ENCODE results near the gene CEP192. TPM values are rescaled to one million over a fixed set of nuclear protein-coding genes. Genes with fewer than 3 reads are reported as not detected.
A peak's percentile ranks its signal among the peaks of the same experiment; 100 is the strongest.

Gene CEP192
- total and polyA plus RNA-seq, 10 of the 15 experiments (the other 5 are each of a cell fraction or from before 2014, with no cell fraction given) = 15.4 to 58.2 (median 29.6) TPM

GRCh38 chr18:12995952-12996477 lies 4.9 kb downstream of the CEP192 start (continued):
- TF ChIP-seq, protein P1, sequence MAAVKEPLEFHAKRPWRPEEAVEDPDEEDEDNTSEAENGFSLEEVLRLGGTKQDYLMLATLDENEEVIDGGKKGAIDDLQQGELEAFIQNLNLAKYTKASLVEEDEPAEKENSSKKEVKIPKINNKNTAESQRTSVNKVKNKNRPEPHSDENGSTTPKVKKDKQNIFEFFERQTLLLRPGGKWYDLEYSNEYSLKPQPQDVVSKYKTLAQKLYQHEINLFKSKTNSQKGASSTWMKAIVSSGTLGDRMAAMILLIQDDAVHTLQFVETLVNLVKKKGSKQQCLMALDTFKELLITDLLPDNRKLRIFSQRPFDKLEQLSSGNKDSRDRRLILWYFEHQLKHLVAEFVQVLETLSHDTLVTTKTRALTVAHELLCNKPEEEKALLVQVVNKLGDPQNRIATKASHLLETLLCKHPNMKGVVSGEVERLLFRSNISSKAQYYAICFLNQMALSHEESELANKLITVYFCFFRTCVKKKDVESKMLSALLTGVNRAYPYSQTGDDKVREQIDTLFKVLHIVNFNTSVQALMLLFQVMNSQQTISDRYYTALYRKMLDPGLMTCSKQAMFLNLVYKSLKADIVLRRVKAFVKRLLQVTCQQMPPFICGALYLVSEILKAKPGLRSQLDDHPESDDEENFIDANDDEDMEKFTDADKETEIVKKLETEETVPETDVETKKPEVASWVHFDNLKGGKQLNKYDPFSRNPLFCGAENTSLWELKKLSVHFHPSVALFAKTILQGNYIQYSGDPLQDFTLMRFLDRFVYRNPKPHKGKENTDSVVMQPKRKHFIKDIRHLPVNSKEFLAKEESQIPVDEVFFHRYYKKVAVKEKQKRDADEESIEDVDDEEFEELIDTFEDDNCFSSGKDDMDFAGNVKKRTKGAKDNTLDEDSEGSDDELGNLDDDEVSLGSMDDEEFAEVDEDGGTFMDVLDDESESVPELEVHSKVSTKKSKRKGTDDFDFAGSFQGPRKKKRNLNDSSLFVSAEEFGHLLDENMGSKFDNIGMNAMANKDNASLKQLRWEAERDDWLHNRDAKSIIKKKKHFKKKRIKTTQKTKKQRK (IDR thresholded peaks at IDR 0.05; ENCODE audit: low read depth, low read length) = no peak
- TF ChIP-seq MTA2 (IDR thresholded peaks at IDR 0.05; ENCODE audit: low read depth) (0 out of 2 replicates have a peak, but pooled peaks have one; percentile 9), RELA (IDR thresholded peaks at IDR 0.05; ENCODE audit: borderline replicate concordance, partially characterized antibody) (peak; percentile 35), NR2F1 (conservative IDR thresholded peaks at IDR 0.05) (0 out of 2 replicates have a peak, but pooled peaks have one; percentile 44), RAD51 (IDR thresholded peaks at IDR 0.05) (peak; percentile 52; the same call in 1 of the 2 replicates)

GRCh38 chr18:12996661-12997292 lies 5.6 kb downstream of the CEP192 start:
- H3K9me3 ChIP-seq (replicated peaks; ENCODE audit: control insufficient read depth, insufficient read depth, low read length) = no peaks in the 10 kb centered on the region; the same call in 2 of the 3 replicates
- peaks cover 93% of the 10 kb centered on the region for H3K79me2 ChIP-seq (ENCODE audit: control insufficient read depth, insufficient read depth, low read length)
- H3K4me3 ChIP-seq = peak overlapping the region; percentile 19; the same call in 1 of the 2 replicates
- WGBS (ENCODE audit: insufficient coverage, insufficient replicate concordance, low lambda C conversion rate, missing lambda C conversion rate) = 91% methylated on average over 10 of the region's 10 CpGs
- H3K36me3 ChIP-seq (ENCODE audit: control insufficient read depth in 2 of 2, insufficient read depth in 2 of 2, low read length in 1 of 2) = peaks cover 1 to 7% of the 10 kb centered on the region in 2 experiments
- peaks cover 33% of the 10 kb centered on the region for H3K4me1 ChIP-seq (ENCODE audit: control insufficient read depth, insufficient read depth, low read length)
- intact Hi-C loops (cut with micrococcal nuclease; ENCODE audit: unreplicated experiment) = loop anchor here (10.0 kb wide), 2 partner anchors 568 to 738 kb away; no protein-coding TSS in a partner anchor
- peak overlapping the region; percentile 49 for H3K27ac ChIP-seq (ENCODE audit: control insufficient read depth, insufficient read depth)
- ChIA-PET CTCF (interaction anchor here (0.5 to 2.4 kb wide), 4 partner anchors 9 to 203 kb away, joined by 3 to 8 read pairs (median 6); no protein-coding TSS in a partner anchor), SMC1A (ENCODE audit: uncharacterized antibody, unreplicated experiment) (interaction anchor here (0.8 to 1.1 kb wide), 2 partner anchors 12 to 137 kb away, joined by 3 read pairs; no protein-coding TSS in a partner anchor), RAD21 (ENCODE audit: unreplicated experiment) (interaction anchor here (0.6 kb wide), 1 partner anchor 77 kb away, joined by 5 read pairs; no protein-coding TSS in a partner anchor), POLR2A (interaction anchor here (0.6 to 1.7 kb wide), 3 partner anchors 8 to 293 kb away, joined by 3 to 11 read pairs (median 6); partner anchors contain the start of gene SEH1L)
- H3K9ac ChIP-seq (ENCODE audit: control insufficient read depth, insufficient read depth, low read length) = no peak overlapping the region
- ATAC-seq (no peak), FAIRE-seq (no peak), DNase-seq (ENCODE audit: low read depth, low spot score) (no peak)
- TF ChIP-seq KAT2A (conservative IDR thresholded peaks at IDR 0.05; ENCODE audit: control insufficient read depth, low read depth, low read length) = no peak
- TF ChIP-seq IKZF1 (conservative IDR thresholded peaks at IDR 0.05) = no peak
- no peak for TF ChIP-seq MTA2 (IDR thresholded peaks at IDR 0.05; ENCODE audit: low read depth)
- TF ChIP-seq ZNF274 (IDR thresholded peaks at IDR 0.05; ENCODE audit: insufficient read depth, insufficient read length) = no peak
- TF ChIP-seq, protein P2, sequence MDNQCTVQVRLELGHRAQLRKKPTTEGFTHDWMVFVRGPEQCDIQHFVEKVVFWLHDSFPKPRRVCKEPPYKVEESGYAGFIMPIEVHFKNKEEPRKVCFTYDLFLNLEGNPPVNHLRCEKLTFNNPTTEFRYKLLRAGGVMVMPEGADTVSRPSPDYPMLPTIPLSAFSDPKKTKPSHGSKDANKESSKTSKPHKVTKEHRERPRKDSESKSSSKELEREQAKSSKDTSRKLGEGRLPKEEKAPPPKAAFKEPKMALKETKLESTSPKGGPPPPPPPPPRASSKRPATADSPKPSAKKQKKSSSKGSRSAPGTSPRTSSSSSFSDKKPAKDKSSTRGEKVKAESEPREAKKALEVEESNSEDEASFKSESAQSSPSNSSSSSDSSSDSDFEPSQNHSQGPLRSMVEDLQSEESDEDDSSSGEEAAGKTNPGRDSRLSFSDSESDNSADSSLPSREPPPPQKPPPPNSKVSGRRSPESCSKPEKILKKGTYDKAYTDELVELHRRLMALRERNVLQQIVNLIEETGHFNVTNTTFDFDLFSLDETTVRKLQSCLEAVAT (IDR thresholded peaks at IDR 0.05) = no peak
- no peak for TF ChIP-seq ZBED1 (IDR thresholded peaks at IDR 0.05; ENCODE audit: borderline replicate concordance)
- no peaks in the 10 kb centered on the region for H4K20me1 ChIP-seq (ENCODE audit: control insufficient read depth, insufficient read depth)
- in situ Hi-C loops (cut with MboI) = no loop called here
- H2AFZ ChIP-seq (ENCODE audit: control insufficient read depth, low read depth, low read length) = no peak overlapping the region
- H3K27me3 ChIP-seq (replicated peaks in 1 of 2; ENCODE audit: control insufficient read depth in 2 of 2, insufficient read depth in 2 of 2, low read length in 1 of 2) = no peaks in the 10 kb centered on the region
- BruUV-seq (replicated peaks) = no TSS peak
- peak overlapping the region; percentile 78 for H3K4me2 ChIP-seq (ENCODE audit: control insufficient read depth, insufficient read depth)
